HG02678 (cell line): ENCODE measurements around the gene CAMK4.

ENCODE experiments used
- ATAC-seq: cut with Tn5 transposase; IDR thresholded peaks from one replicate; pipeline ENCODE4 v1.9.1; 2021; ENCODE audit warnings: mild to moderate bottlenecking, moderate library complexity; ENCODE audit not compliant: unreplicated experiment

CAMK4 gene

GRCh38 chr5:111478266-111478665 is 254.1 kb downstream of the CAMK4 start:
- ATAC-seq = no peak

GRCh38 chr5:111478898-111479297 is 254.7 kb downstream of the CAMK4 start:
- ATAC-seq = no peak

GRCh38 chr5:111480346-111480745 is 256.2 kb downstream of the CAMK4 start:
- no peak for ATAC-seq

GRCh38 chr5:111486055-111486454 is 261.9 kb downstream of the CAMK4 start:
- ATAC-seq = no peak

GRCh38 chr5:111486926-111487325 is 262.7 kb downstream of the CAMK4 start:
- no peak for ATAC-seq

- ATAC-seq = no peak
Measured at GRCh38 chr5:111488353-111488752, 264.2 kb downstream of the CAMK4 start.

- ATAC-seq = no peak
Measured at GRCh38 chr5:111493031-111493430, 268.8 kb downstream of the CAMK4 start.

GRCh38 chr5:111494355-111494999 is 270.3 kb downstream of the CAMK4 start:
- ATAC-seq = no peak

- ATAC-seq = no peak
Measured at GRCh38 chr5:111495159-111495558, 271.0 kb downstream of the CAMK4 start.

GRCh38 chr5:111498346-111498745 is 274.2 kb downstream of the CAMK4 start:
- ATAC-seq = no peak

GRCh38 chr5:111502956-111503355 is 278.8 kb downstream of the CAMK4 start:
- ATAC-seq = no peak

GRCh38 chr5:111505096-111505495 is 280.9 kb downstream of the CAMK4 start:
- no peak for ATAC-seq

- ATAC-seq = no peak
Measured at GRCh38 chr5:111507276-111507675, 283.1 kb downstream of the CAMK4 start.

- no peak for ATAC-seq
Measured at GRCh38 chr5:111509119-111509518, 284.9 kb downstream of the CAMK4 start.

- ATAC-seq = no peak
Measured at GRCh38 chr5:111511174-111511830, 287.1 kb downstream of the CAMK4 start.

- peak; percentile 19 for ATAC-seq
Measured at GRCh38 chr5:111511831-111512374, 287.7 kb downstream of the CAMK4 start.

GRCh38 chr5:111512375-111513130 is 288.4 kb downstream of the CAMK4 start, which contains the start of gene STARD4:
TSS of gene STARD4 (minus strand) at chr5:111512535. CDS start at chr5:111507433, 5,102 bp downstream.
- ATAC-seq = peak; percentile 89

- no peak for ATAC-seq
Measured at GRCh38 chr5:111513131-111513520, 288.9 kb downstream of the CAMK4 start.

- no peak for ATAC-seq
Measured at GRCh38 chr5:111514087-111514486, 289.9 kb downstream of the CAMK4 start.

GRCh38 chr5:111517853-111518501 is 293.8 kb downstream of the CAMK4 start:
- peak; percentile 65 for ATAC-seq

GRCh38 chr5:111518777-111519176 is 294.6 kb downstream of the CAMK4 start:
- ATAC-seq = no peak
